Loucy (cell line): Measurements from ENCODE around the gene NKTR.

ENCODE experiments used
- EZH2phosphoT487 ChIP-seq: fragments of 200-600 bp; IDR thresholded peaks from 2 replicates; pipeline ENCODE4 v1.6.1; 2018; ENCODE audit warnings: antibody characterized with exemption, mild to moderate bottlenecking, moderate library complexity, borderline replicate concordance
- TF ChIP-seq, protein P1 (sequence below): fragments of 200-600 bp; sonication (generic); conservative IDR thresholded peaks from 2 replicates; pipeline ENCODE4 v1.5.1; 2014; ENCODE audit warnings: mild to moderate bottlenecking, antibody characterized with exemption, low read length

DNA sequence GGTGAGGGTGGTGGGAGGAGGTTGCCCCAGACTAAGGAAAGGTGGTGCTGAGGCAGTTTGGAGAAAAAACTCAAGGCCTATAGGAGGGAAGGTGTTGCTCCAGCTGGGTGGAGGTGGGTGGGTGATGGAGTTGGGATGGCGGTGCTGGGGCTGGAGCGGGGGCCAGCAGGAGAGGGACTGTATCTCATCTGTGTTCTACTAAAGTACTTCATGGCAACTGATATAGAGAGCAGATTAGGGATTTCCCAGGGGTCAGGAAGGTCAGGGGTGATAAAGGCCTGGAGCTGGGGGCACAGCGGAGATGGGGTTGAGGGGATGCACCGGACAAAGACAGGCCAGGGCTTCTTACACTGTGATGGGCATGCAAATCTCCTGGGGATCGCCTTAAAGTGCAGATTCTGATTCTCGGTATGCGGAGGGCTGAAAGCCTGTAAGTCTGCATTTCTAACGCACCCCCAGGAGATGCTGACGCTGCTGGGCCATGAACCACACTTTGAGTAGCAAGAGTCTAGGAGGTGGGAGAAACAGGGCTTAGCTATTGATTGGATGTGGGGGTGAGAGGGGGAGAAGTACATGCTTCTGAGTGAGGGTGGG, 89.0 kb downstream of the NKTR start:
- TF ChIP-seq, protein P1, sequence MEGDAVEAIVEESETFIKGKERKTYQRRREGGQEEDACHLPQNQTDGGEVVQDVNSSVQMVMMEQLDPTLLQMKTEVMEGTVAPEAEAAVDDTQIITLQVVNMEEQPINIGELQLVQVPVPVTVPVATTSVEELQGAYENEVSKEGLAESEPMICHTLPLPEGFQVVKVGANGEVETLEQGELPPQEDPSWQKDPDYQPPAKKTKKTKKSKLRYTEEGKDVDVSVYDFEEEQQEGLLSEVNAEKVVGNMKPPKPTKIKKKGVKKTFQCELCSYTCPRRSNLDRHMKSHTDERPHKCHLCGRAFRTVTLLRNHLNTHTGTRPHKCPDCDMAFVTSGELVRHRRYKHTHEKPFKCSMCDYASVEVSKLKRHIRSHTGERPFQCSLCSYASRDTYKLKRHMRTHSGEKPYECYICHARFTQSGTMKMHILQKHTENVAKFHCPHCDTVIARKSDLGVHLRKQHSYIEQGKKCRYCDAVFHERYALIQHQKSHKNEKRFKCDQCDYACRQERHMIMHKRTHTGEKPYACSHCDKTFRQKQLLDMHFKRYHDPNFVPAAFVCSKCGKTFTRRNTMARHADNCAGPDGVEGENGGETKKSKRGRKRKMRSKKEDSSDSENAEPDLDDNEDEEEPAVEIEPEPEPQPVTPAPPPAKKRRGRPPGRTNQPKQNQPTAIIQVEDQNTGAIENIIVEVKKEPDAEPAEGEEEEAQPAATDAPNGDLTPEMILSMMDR, result no peak
- no peak for TF ChIP-seq EZH2phosphoT487
